GM10266 (cell line): ENCODE data around the gene ARIH1.
"Not testable (repeated sequence)": the region's sequence is repeated elsewhere in the genome, so short reads cannot be mapped to it uniquely, and the experiment has no call there.

Source experiments
- DNase-seq: peaks from one replicate; pipeline ENCODE4 v3.0.0; 2012; ENCODE audit errors: extremely low spot score
- CTCF ChIP-seq: IDR thresholded peaks from 2 replicates; pipeline ENCODE4 v1.5.1; 2012; ENCODE audit warnings: mild to moderate bottlenecking, low read depth; ENCODE audit not compliant: control insufficient read depth, insufficient read depth; ENCODE audit errors: missing control alignments

The ARIH1 gene

GRCh38 chr15:72473614-72474465 is at the start of gene ARIH1:
Gene ARIH1 (plus strand): TSS chr15:72474330. CDS start chr15:72474640, 310 bp downstream.
- TF ChIP-seq CTCF = peak; percentile 52
- DNase-seq = peak; percentile 94

- DNase-seq = no peak
- no peak for TF ChIP-seq CTCF
Measured at GRCh38 chr15:72426753-72427152, 47.4 kb upstream of the ARIH1 start.

- TF ChIP-seq CTCF = no peak
- no peak for DNase-seq
Measured at GRCh38 chr15:72437650-72438316, 36.3 kb upstream of the ARIH1 start.

- not testable (repeated sequence) for DNase-seq
Measured at GRCh38 chr15:72442848-72443247, 31.3 kb upstream of the ARIH1 start.

GRCh38 chr15:72445426-72445825 is 28.7 kb upstream of the ARIH1 start:
- TF ChIP-seq CTCF = no peak
- DNase-seq = no peak

- TF ChIP-seq CTCF = no peak
- DNase-seq = no peak
Measured at GRCh38 chr15:72450805-72451204, 23.3 kb upstream of the ARIH1 start.

- no peak for TF ChIP-seq CTCF
- no peak for DNase-seq
Measured at GRCh38 chr15:72451224-72451623, 22.9 kb upstream of the ARIH1 start.
